Measurements from ENCODE around the gene EDN1. TPM values are rescaled to one million over a fixed set of nuclear protein-coding genes. Genes with fewer than 3 reads are reported as not detected.

The EDN1 gene
- total and polyA plus RNA-seq, 11 donors: 1.0 to 11.6 (median 4.1) TPM

GRCh38 chr6:12293931-12294807, 4.0 kb downstream of the EDN1 start:
- WGBS, 4 donors: 76 to 83% (median 79%) methylated on average over 7 of the region's 7 CpGs
- Histone ChIP-seq H3K27me3 (peaks cover 0 to 15% (median 4%) of the 10 kb centered on the region in 9 donors), H3K4me3 (peak overlapping the region in 5 of 12 donors; percentile 2 to 62 (median 45)), H3K4me1 (peaks cover 0 to 29% (median 9%) of the 10 kb centered on the region in 12 donors), H3K9me3 (no peaks in the 10 kb centered on the region), H3K27ac (no peak overlapping the region), H3K36me3 (peaks cover 0 to 15% (median 0%) of the 10 kb centered on the region in 9 donors)
- TF ChIP-seq CTCF (IDR thresholded peaks at IDR 0.05) (no peak), POLR2A (IDR thresholded peaks at IDR 0.05) (no peak)
- DNase-seq (no peak), ATAC-seq (no peak)
- intact Hi-C loops (cut with DNase I): loop anchor here in 8 of 10 donors (2.0 to 10.0 kb wide), 6 partner anchors 101 to 642 kb away; no protein-coding TSS in a partner anchor

DNA sequence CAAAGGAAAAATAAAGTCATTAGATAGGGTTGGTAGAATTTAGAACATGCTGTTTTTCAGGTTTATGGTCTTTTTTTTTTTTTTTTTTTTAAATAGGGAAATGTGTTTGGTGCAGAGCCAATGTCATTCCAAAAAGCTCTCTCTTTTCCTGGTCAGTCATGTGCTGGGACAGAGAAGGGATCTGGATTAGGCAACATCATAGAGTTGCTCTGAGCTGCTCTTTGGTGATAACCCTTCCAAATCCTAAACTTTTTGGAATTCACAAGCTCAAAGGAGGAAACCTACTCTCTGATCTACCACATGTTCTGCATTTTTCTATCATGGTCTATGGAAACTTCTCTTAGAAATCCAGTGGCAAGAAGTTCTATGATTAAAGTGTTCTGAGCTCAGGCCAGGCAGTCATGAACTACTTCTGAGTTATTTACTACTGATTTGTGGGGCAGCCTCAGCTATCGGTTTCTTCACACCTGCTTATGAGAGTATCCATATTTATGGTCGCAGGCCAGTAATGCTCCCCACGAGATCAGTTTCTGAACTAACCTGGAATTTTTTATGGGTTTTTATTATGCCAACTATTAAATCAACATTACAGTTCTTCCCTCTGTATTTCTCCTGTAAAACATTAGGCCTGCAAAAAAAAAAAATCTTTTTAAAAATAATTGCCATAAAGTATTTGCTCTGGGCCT, 4.8 kb downstream of the EDN1 start:
- no peak for DNase-seq
- Histone ChIP-seq H3K4me1 (peaks cover 0 to 28% (median 9%) of the 10 kb centered on the region in 12 donors), H3K27ac (no peak overlapping the region), H3K27me3 (peaks cover 0 to 15% (median 4%) of the 10 kb centered on the region in 9 donors), H3K4me3 (peak overlapping the region in 2 of 12 donors; percentile 5 to 45), H3K9me3 (no peaks in the 10 kb centered on the region), H3K36me3 (peaks cover 0 to 15% (median 0%) of the 10 kb centered on the region in 9 donors)
- no peak for ATAC-seq
- WGBS, 4 donors: 89 to 94% (median 91%) methylated on average over 3 of the region's 3 CpGs
- TF ChIP-seq CTCF (IDR thresholded peaks at IDR 0.05) (no peak), POLR2A (IDR thresholded peaks at IDR 0.05) (no peak)
- intact Hi-C loops (cut with DNase I): loop anchor here in 7 of 10 donors (5.0 to 10.0 kb wide), 6 partner anchors 100 to 643 kb away; no protein-coding TSS in a partner anchor

- Histone ChIP-seq H3K4me3 (peak overlapping the region in 1 of 12 donors; percentile 19), H3K4me1 (peaks cover 0 to 22% (median 7%) of the 10 kb centered on the region in 12 donors), H3K27ac (no peak overlapping the region), H3K9me3 (no peaks in the 10 kb centered on the region), H3K36me3 (peaks cover 0 to 15% (median 0%) of the 10 kb centered on the region in 9 donors), H3K27me3 (peaks cover 0 to 15% (median 4%) of the 10 kb centered on the region in 9 donors)
- TF ChIP-seq POLR2A (IDR thresholded peaks at IDR 0.05) (no peak), CTCF (IDR thresholded peaks at IDR 0.05) (no peak)
- no peak for ATAC-seq
- intact Hi-C loops (cut with DNase I): loop anchor here in 3 of 10 donors (5.0 to 10.0 kb wide), 4 partner anchors 99 to 599 kb away; no protein-coding TSS in a partner anchor
- 64 to 80% (median 68%) methylated on average over 11 to 14 of the region's 14 CpGs for WGBS, 4 donors
- no peak for DNase-seq
Measured at GRCh38 chr6:12295558-12296254, 5.5 kb downstream of the EDN1 start.
